H1 (cell line): Measurements from ENCODE around the gene MACROH2A1. TPM values are rescaled to one million over a fixed set of nuclear protein-coding genes. Genes with fewer than 3 reads are reported as not detected.

Experiments used
- CTCF ChIA-PET: fragments of 300-600 bp; sonication (Branson Sonifier 250); formaldehyde crosslinking; loops from one replicate; lab custom pipeline; 2021; ENCODE audit not compliant: partially characterized antibody; lab: Charles Lee
- POLR2A ChIA-PET: fragments of 300-600 bp; sonication (Branson Sonifier 250); formaldehyde crosslinking; loops from one replicate; lab custom pipeline; 2021; ENCODE audit warnings: inconsistent platforms; ENCODE audit not compliant: partially characterized antibody; lab: Charles Lee
- DNase-seq, 2 experiments: peaks; one replicate each; pipeline versions ENCODE4 v3.0.0 to v3.0.0-alpha.2; 2010 to 2022; ENCODE audit warnings: low spot score in 2 of 2, low read depth in 1 of 2, mixed read lengths in 1 of 2
- FAIRE-seq: peaks from 2 replicates; lab custom pipeline; 2011; peaks lifted over from hg19 to GRCh38; lab: Jason Lieb, UNC
- H2AFZ ChIP-seq: 2 replicates; pipeline ENCODE4 v1.8.1; 2012; ENCODE audit warnings: low read length, inconsistent platforms
- H2AK5ac ChIP-seq: 2 replicates; pipeline ENCODE4 v1.6.1; 2013; ENCODE audit warnings: low read depth, low read length
- H2BK120ac ChIP-seq: replicated peaks from 2 replicates; pipeline ENCODE3; 2013; ENCODE audit warnings: low read depth, low read length, inconsistent platforms
- H2BK12ac ChIP-seq: 2 replicates; pipeline ENCODE4 v1.6.1; 2013; ENCODE audit warnings: low read depth, low read length
- H2BK15ac ChIP-seq: 2 replicates; pipeline ENCODE4 v1.6.1; 2013; ENCODE audit warnings: low read length
- H2BK20ac ChIP-seq: 2 replicates; pipeline ENCODE4 v1.6.1; 2013; ENCODE audit warnings: low read length
- H2BK5ac ChIP-seq: 2 replicates; pipeline ENCODE4 v1.6.1; 2013; ENCODE audit warnings: low read depth, low read length
- H3K14ac ChIP-seq: 2 replicates; pipeline ENCODE4 v1.6.1; 2013; ENCODE audit warnings: inconsistent platforms; ENCODE audit not compliant: insufficient read length
- H3K18ac ChIP-seq: 2 replicates; pipeline ENCODE4 v1.6.1; 2013; ENCODE audit warnings: low read length; ENCODE audit errors: extremely low read depth
- H3K23ac ChIP-seq: 2 replicates; pipeline ENCODE4 v1.6.1; 2013; ENCODE audit warnings: inconsistent platforms; ENCODE audit not compliant: insufficient read length
- H3K23me2 ChIP-seq: 2 replicates; pipeline ENCODE4 v1.6.1; 2013; ENCODE audit warnings: low read depth, low read length
- H3K27ac ChIP-seq: 2 replicates; pipeline ENCODE4 v1.6.1; 2011; ENCODE audit warnings: low read depth, low read length, inconsistent platforms
- H3K27me3 ChIP-seq, 4 experiments: replicated peaks in 1 of 4; 1 replicate in 1 of 4; 2 replicates in 3 of 4; pipeline versions ENCODE4 v1.6.1 to v1.8.1; 2011 to 2013; ENCODE audit warnings: low read length in 3 of 4, mild to moderate bottlenecking in 3 of 4, inconsistent platforms in 2 of 4, mixed read lengths in 2 of 4, moderate library complexity in 1 of 4; ENCODE audit not compliant: control insufficient read depth in 3 of 4, insufficient read depth in 3 of 4; ENCODE audit errors: extremely low read depth in 1 of 4
- H3K36me3 ChIP-seq, 4 experiments: 2 replicates each; pipeline versions ENCODE4 v1.6.1 to v1.8.1; 2011 to 2013; ENCODE audit warnings: mild to moderate bottlenecking in 4 of 4, low read length in 3 of 4, moderate library complexity in 2 of 4, control low read depth in 1 of 4, inconsistent platforms in 1 of 4; ENCODE audit not compliant: insufficient read depth in 4 of 4, control insufficient read depth in 2 of 4
- H3K4ac ChIP-seq: replicated peaks from 2 replicates; pipeline ENCODE3; 2013; ENCODE audit warnings: low read length, low read depth, mixed read lengths, inconsistent platforms; ENCODE audit not compliant: insufficient read length
- H3K4me1 ChIP-seq, 4 experiments: replicated peaks in 1 of 4; 1 replicate in 1 of 4; 2 replicates in 3 of 4; pipeline versions ENCODE4 v1.6.1 to v1.8.1; 2011 to 2013; ENCODE audit warnings: low read length in 3 of 4, inconsistent platforms in 2 of 4, mixed read lengths in 1 of 4; ENCODE audit not compliant: insufficient read depth in 4 of 4, control insufficient read depth in 3 of 4
- H3K4me2 ChIP-seq, 2 experiments: 2 replicates each; pipeline versions ENCODE4 v1.6.1 to v1.8.1; 2011 to 2013; ENCODE audit warnings: low read depth in 2 of 2, low read length in 2 of 2, control low read depth in 1 of 2, inconsistent platforms in 1 of 2, mild to moderate bottlenecking in 1 of 2; ENCODE audit not compliant: insufficient read depth in 1 of 2
- H3K4me3 ChIP-seq, 4 experiments: fragments of 200-600, 300-600 bp in 1 of 4; sonication (generic), shearing (Covaris generic), sonication (Bioruptor Twin) in 1 of 4; 2 replicates each; pipeline versions ENCODE4 v1.5.1 to v1.8.1; 2011 to 2016; ENCODE audit warnings: low read length in 4 of 4, low read depth in 3 of 4, control low read depth in 2 of 4, inconsistent platforms in 2 of 4, mild to moderate bottlenecking in 2 of 4, mixed read lengths in 1 of 4, moderate library complexity in 1 of 4; ENCODE audit not compliant: insufficient read depth in 2 of 4; ENCODE audit errors: extremely low read depth in 1 of 4
- H3K56ac ChIP-seq: replicated peaks from 2 replicates; pipeline ENCODE3; 2013; ENCODE audit warnings: low read depth, mild to moderate bottlenecking, mixed read lengths, low read length, inconsistent platforms; ENCODE audit not compliant: insufficient read length
- H3K79me1 ChIP-seq: 2 replicates; pipeline ENCODE4 v1.6.1; 2013; ENCODE audit warnings: low read depth, low read length, control low read depth
- H3K79me2 ChIP-seq, 2 experiments: 2 replicates each; pipeline versions ENCODE4 v1.6.1 to v1.8.1; 2012 to 2013; ENCODE audit warnings: low read length in 2 of 2, mild to moderate bottlenecking in 2 of 2, inconsistent platforms in 1 of 2; ENCODE audit not compliant: insufficient read depth in 2 of 2, control insufficient read depth in 1 of 2
- H3K9ac ChIP-seq, 4 experiments: replicated peaks in 1 of 4; 1 replicate in 1 of 4; 2 replicates in 3 of 4; pipeline versions ENCODE4 v1.6.1 to v1.8.1; 2011 to 2013; ENCODE audit warnings: low read depth in 3 of 4, low read length in 3 of 4, control low read depth in 2 of 4, mild to moderate bottlenecking in 2 of 4, moderate library complexity in 2 of 4, inconsistent platforms in 1 of 4; ENCODE audit errors: extremely low read depth in 1 of 4
- H3K9me3 ChIP-seq, 2 experiments: 2 replicates each; pipeline versions ENCODE4 v1.6.1 to v1.8.1; 2012 to 2013; ENCODE audit warnings: mild to moderate bottlenecking in 2 of 2, moderate library complexity in 2 of 2, control low read depth in 1 of 2, inconsistent platforms in 1 of 2, low read depth in 1 of 2, low read length in 1 of 2, mixed read lengths in 1 of 2; ENCODE audit not compliant: insufficient read depth in 2 of 2
- H4K20me1 ChIP-seq, 2 experiments: replicated peaks in 1 of 2; 2 replicates each; pipeline versions ENCODE3 to v1.8.1; 2011 to 2013; ENCODE audit warnings: inconsistent platforms in 2 of 2, low read length in 2 of 2, mild to moderate bottlenecking in 1 of 2; ENCODE audit not compliant: insufficient read depth in 2 of 2, control insufficient read depth in 1 of 2
- H4K5ac ChIP-seq: 2 replicates; pipeline ENCODE4 v1.6.1; 2013; ENCODE audit warnings: low read length, low read depth, mixed read lengths, inconsistent platforms; ENCODE audit not compliant: insufficient read length
- H4K8ac ChIP-seq: 2 replicates; pipeline ENCODE4 v1.8.0; 2013; ENCODE audit warnings: mild to moderate bottlenecking, moderate library complexity, low read length, inconsistent platforms; ENCODE audit not compliant: insufficient read depth; ENCODE audit errors: extremely low read depth
- H4K91ac ChIP-seq: replicated peaks from 2 replicates; pipeline ENCODE3; 2013; ENCODE audit warnings: low read length, mixed read lengths, inconsistent platforms; ENCODE audit not compliant: insufficient read length
- BCL11A ChIP-seq, 2 experiments: IDR thresholded peaks; one replicate each; pipeline ENCODE4 v1.6.1; 2011; ENCODE audit warnings: low read depth in 2 of 2, low read length in 2 of 2, mild to moderate bottlenecking in 2 of 2
- CEBPB ChIP-seq: IDR thresholded peaks from 2 replicates; pipeline ENCODE4 v1.6.1; 2012; ENCODE audit warnings: low read depth, low read length
- EGR1 ChIP-seq: IDR thresholded peaks from 2 replicates; pipeline ENCODE4 v1.6.1; 2011; ENCODE audit warnings: low read depth, low read length, borderline replicate concordance
- EP300 ChIP-seq, 2 experiments: IDR thresholded peaks; 1 replicate in 1 of 2; 2 replicates in 1 of 2; pipeline ENCODE4 v1.6.1; 2011 to 2012; ENCODE audit warnings: low read depth in 2 of 2, low read length in 2 of 2, mild to moderate bottlenecking in 2 of 2, borderline replicate concordance in 1 of 2, inconsistent platforms in 1 of 2, moderate library complexity in 1 of 2
- GTF2F1 ChIP-seq: IDR thresholded peaks from 2 replicates; pipeline ENCODE4 v1.6.1; 2012; ENCODE audit warnings: low read depth, low read length, improper control_type of control experiment, borderline replicate concordance
- NRF1 ChIP-seq: IDR thresholded peaks from 2 replicates; pipeline ENCODE4 v1.6.1; 2011; ENCODE audit warnings: mild to moderate bottlenecking, low read depth, low read length, improper control_type of control experiment
- TCF12 ChIP-seq: IDR thresholded peaks from 2 replicates; pipeline ENCODE4 v1.6.1; 2011; ENCODE audit warnings: low read depth, mild to moderate bottlenecking, low read length
- WGBS, 2 experiments: shearing (Covaris generic) in 1 of 2; methylation state at CpG; one replicate each; pipeline versions ENCODE4 v1.1.6 to v1.1.7; 2013 to 2015; ENCODE audit warnings: low lambda C conversion rate in 2 of 2, mixed read lengths in 2 of 2, inconsistent platforms in 1 of 2, low coverage in 1 of 2, missing lambda C conversion rate in 1 of 2; ENCODE audit not compliant: insufficient replicate concordance in 2 of 2, insufficient coverage in 1 of 2, insufficient read length in 1 of 2; ENCODE audit errors: extremely low coverage in 1 of 2, missing lambda C conversion rate in 1 of 2; 5-methylcytosine and 5-hydroxymethylcytosine counted together
- polyA plus RNA-seq, 7 experiments: library from polyadenylated mRNA; depleted of rRNA in 3 of 7; stranded (reverse) in 5 of 7; unstranded in 2 of 7; fragments of >200 nt in 5 of 7; fragments of 200-250 nt in 2 of 7; gene quantifications; 1 replicate in 5 of 7; 2 replicates in 1 of 7; 4 replicates in 1 of 7; pipeline versions ENCODE4 v1.2.1 to v1.2.3, GENCODE V29; 2011 to 2013; ENCODE audit warnings: missing spikeins in 2 of 7, mixed read lengths in 2 of 7
- total RNA-seq: library from RNA; stranded (reverse); fragmentation: NEBNext Ultra II Directional; extraction: Animal tissue kit (Norgen Biotek cat#: 25700); gene quantifications from 2 replicates; pipeline ENCODE4 v1.2.1, GENCODE V29; 2021

MACROH2A1 gene
- total and polyA plus RNA-seq, 2 of the 8 experiments (the other 6 are each of a cell fraction or from before 2014, with no cell fraction given): 60.0 to 92.3 TPM

GRCh38 chr5:135367554-135367953, 31.5 kb downstream of the MACROH2A1 start:
- Histone ChIP-seq H3K36me3 (peaks cover 0 to 9% (median 4%) of the 10 kb centered on the region in 4 experiments; a peak in 5 of 8 replicates), H4K20me1 (peaks cover 5% of the 10 kb centered on the region in 2 experiments), H2BK5ac (no peak overlapping the region), H3K9me3 (no peaks in the 10 kb centered on the region), H2BK20ac (no peak overlapping the region), H4K5ac (no peak overlapping the region), H3K27ac (no peak overlapping the region), H3K4me1 (no peaks in the 10 kb centered on the region), H3K4me2 (no peak overlapping the region), H4K91ac (no peak overlapping the region), H3K79me2 (no peaks in the 10 kb centered on the region; a peak in 1 of 4 replicates), H3K4ac (no peak overlapping the region), H2BK15ac (no peak overlapping the region), H3K4me3 (no peak overlapping the region), H3K9ac (no peak overlapping the region), H2AFZ (no peak overlapping the region), H3K18ac (no peak overlapping the region), H2AK5ac (no peak overlapping the region), H3K56ac (no peak overlapping the region), H3K23ac (no peak overlapping the region), H3K14ac (no peak overlapping the region), H3K23me2 (no peaks in the 10 kb centered on the region), H3K79me1 (no peaks in the 10 kb centered on the region; the same call in 1 of the 2 replicates), H2BK12ac (no peak overlapping the region), H3K27me3 (no peaks in the 10 kb centered on the region), H2BK120ac (no peak overlapping the region), H4K8ac (no peak overlapping the region)
- no peak for FAIRE-seq
- POLR2A ChIA-PET: no interaction called here
- WGBS, 2 experiments: 81% methylated on average over 4 of the region's 4 CpGs; no CpG with 5 or more reads in 1 of the 2 experiments
- CTCF ChIA-PET: interaction anchor here (1.0 to 1.6 kb wide), 3 partner anchors 9 to 58 kb away, joined by 3 to 12 read pairs (median 5); no protein-coding TSS in a partner anchor
- DNase-seq: no peak
- TF ChIP-seq BCL11A (IDR thresholded peaks at IDR 0.05; ENCODE audit: low read depth in 2 of 2, low read length in 2 of 2) (no peak), GTF2F1 (no peak), EGR1 (no peak), CEBPB (no peak), NRF1 (no peak), TCF12 (no peak), EP300 (IDR thresholded peaks at IDR 0.05; ENCODE audit: borderline replicate concordance in 1 of 2, low read depth in 2 of 2, low read length in 2 of 2) (no peak)
